AG09319 (cell line): ENCODE results near the gene SH3PXD2A.
A peak's percentile ranks its signal among the peaks of the same experiment; 100 is the strongest.

Experiments
- DNase-seq: peaks from one replicate; pipeline ENCODE4 v3.0.0-alpha.2; 2010; ENCODE audit warnings: low read depth; ENCODE audit errors: extremely low read depth
- CTCF ChIP-seq: IDR thresholded peaks from 2 replicates; pipeline ENCODE4 v1.5.1; 2011; ENCODE audit warnings: low read depth, mild to moderate bottlenecking, inconsistent platforms, low read length, moderate library complexity

SH3PXD2A gene

DNA sequence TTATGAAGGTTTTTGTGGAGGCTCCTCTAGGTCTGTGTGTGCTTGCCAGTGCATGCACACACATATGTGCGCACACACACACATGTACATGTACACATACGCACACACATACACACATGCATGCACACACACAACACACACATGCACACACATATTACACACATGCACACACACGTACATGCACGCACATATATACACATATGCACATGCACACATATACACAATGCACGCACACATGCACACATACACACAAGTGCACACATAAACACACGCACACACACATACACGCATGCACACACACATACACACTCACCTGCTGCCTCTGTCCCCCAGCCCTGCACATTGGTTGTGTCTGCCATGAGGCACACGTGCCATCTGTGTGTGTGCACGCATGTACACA, 295.6 kb downstream of the SH3PXD2A start:
- TF ChIP-seq CTCF: no peak
- DNase-seq: no peak

GRCh38 chr10:103558911-103559310, 296.5 kb downstream of the SH3PXD2A start:
- DNase-seq: no peak
- TF ChIP-seq CTCF: no peak

DNA sequence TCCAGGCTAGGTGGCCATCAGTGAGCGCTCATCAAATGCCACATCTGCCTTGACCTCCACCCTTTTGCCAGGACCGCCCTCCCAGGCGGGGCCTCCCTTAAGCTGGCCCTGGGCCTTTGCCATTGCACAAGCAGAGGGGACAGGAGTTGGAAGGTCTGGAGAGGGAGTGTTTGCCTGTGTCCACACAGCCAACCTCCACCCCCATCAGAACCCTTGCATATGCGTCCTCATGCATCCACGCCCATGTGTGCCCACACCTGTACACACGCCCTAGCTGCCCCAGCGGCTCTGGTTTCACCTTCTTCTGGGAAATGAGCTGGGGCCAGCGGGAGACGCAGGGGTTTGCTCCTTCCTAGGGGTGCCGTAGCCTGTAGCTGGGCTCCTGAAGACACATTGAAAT, 297.9 kb downstream of the SH3PXD2A start:
- no peak for TF ChIP-seq CTCF
- no peak for DNase-seq

- DNase-seq: no peak
- no peak for TF ChIP-seq CTCF
Measured at GRCh38 chr10:103556383-103557007, 298.9 kb downstream of the SH3PXD2A start.

DNA sequence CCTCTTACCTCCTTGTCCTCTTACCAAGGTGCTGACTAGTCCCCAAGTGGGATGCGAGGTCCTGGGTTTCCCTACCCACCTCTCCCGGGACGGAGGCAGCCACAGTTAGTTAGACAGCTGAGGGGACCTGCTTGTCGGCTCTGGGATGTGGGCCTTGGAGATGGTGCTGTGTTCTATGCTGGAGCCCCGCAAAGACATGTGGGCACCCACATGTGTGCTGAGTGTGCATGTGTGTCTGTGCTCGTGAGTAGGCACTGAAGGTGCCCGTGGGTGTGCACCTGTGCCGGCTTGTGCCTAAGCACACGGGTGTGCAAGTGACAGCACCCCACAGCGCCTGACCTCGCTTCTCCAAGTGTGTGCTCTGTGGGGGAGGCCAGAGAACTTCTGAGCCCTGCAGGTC, 299.7 kb downstream of the SH3PXD2A start:
- DNase-seq: no peak
- TF ChIP-seq CTCF: no peak

DNA sequence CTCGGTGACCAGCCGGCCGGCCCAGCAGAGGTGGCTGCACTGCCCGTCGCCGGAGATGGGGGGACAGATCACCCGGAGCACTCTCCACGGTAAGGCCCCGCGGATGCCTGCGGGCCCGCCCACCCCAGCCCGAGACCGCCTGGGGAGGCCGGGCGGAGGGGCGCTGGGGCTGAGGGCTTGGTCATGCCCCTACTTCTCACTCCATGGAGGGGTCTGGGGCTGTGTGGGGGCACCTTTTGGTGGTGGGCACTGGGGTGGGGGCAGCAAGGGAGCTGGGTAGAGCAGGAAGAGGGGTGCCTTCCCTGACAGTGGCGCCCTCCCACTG, 300.1 kb downstream of the SH3PXD2A start:
- TF ChIP-seq CTCF: no peak
- DNase-seq: no peak

DNA sequence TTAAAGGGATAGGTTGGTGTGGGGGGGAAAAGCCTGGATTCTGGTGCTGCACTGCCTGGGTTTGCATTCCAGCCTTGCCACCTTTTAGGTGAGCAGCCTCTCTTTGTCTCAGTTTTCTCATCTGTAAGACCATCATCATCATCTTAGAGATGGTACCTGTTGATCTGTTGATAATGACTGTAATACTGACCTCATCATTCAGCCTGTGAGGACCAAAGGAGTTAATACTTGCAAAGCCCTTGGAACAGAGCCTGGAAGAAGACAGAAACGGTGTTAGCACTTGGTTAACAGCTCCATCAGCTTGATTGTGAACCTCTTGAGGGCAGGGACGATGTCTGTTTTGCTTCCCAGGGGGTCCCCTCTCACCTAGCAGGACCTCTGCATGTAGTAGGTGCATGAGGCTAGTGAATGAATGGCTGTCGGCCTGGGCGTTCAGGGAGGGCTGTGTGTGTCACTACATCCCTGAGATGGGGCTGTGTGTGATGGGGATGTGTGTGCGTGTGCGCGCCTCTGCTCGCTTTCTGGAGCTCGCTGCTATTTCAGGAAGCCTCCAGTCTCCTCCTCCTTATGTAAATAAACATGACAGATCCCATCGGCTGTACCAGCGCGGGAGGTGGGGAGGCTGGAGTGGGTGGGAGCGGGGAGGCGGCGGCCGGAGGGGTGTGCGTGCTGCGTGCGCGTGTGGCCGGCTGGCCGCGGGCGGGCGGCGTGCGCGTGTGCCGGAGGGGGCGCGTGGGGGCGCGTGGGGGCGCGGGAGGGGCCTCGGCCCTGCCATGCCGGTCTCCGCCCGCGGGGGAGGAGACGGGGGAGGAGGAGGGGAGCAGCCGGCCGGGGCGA, 300.7 kb downstream of the SH3PXD2A start:
- TF ChIP-seq CTCF: no peak
- peak; percentile 28 for DNase-seq
